ENCODE results near the gene CRISP3. TPM values are rescaled to one million over a fixed set of nuclear protein-coding genes. Genes with fewer than 3 reads are reported as not detected.

Gene CRISP3
- total RNA-seq, 4 donors from 2014 or later: not detected

DNA sequence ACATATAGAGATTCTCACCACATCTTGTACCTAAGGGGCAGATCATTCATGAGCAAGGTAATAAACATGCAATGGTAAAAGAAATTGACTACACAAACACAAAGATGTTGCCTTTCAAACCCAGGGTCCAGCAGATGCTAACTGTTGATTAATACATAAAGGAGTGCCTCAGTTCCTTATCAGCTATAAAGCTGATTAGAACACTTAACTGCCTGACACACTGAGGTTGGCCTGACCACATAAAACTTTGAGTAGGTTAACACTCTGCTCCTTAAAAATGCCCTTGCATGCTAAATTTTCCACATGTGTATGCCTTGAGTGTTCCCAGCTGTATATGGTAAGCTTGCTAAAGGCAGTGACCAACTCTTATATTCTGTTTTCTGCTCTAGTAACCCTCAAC, 45.7 kb downstream of the CRISP3 start:
- no peak overlapping the region for H3K4me3 ChIP-seq
- H3K9me3 ChIP-seq: peaks cover 0 to 25% (median 3%) of the 10 kb centered on the region in 4 donors
- H3K36me3 ChIP-seq: no peaks in the 10 kb centered on the region
- no peaks in the 10 kb centered on the region for H3K4me1 ChIP-seq
- H3K27me3 ChIP-seq: no peaks in the 10 kb centered on the region
- TF ChIP-seq EP300 (IDR thresholded peaks at IDR 0.05): no peak
- TF ChIP-seq POLR2A (IDR thresholded peaks at IDR 0.05): no peak
- TF ChIP-seq, protein P1, sequence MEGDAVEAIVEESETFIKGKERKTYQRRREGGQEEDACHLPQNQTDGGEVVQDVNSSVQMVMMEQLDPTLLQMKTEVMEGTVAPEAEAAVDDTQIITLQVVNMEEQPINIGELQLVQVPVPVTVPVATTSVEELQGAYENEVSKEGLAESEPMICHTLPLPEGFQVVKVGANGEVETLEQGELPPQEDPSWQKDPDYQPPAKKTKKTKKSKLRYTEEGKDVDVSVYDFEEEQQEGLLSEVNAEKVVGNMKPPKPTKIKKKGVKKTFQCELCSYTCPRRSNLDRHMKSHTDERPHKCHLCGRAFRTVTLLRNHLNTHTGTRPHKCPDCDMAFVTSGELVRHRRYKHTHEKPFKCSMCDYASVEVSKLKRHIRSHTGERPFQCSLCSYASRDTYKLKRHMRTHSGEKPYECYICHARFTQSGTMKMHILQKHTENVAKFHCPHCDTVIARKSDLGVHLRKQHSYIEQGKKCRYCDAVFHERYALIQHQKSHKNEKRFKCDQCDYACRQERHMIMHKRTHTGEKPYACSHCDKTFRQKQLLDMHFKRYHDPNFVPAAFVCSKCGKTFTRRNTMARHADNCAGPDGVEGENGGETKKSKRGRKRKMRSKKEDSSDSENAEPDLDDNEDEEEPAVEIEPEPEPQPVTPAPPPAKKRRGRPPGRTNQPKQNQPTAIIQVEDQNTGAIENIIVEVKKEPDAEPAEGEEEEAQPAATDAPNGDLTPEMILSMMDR (IDR thresholded peaks at IDR 0.05): no peak
- no peak overlapping the region for H3K27ac ChIP-seq
- DNase-seq (ENCODE audit: low spot score in 2 of 2): no peak

DNA sequence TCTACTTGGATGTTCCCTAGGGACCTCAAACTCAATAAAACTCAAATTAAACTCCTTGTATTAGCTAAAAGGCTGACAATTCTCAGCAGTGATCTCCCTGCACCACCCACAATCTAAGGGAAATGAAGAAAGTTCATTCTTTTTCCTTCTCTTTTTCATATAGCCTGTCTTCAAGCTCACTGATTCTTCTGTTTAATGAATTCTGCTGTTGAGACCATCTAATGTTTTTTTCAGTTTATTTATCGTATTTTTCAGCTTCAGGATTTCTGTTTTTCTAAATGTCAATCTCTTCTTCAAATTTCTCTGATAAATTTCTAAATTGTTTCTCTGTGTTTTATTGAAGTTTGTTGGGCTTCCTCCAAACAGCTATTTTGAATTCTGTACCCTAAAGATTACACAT, 50.7 kb downstream of the CRISP3 start:
- Histone ChIP-seq H3K27ac (no peak overlapping the region), H3K4me1 (no peaks in the 10 kb centered on the region), H3K36me3 (no peaks in the 10 kb centered on the region), H3K27me3 (no peaks in the 10 kb centered on the region), H3K4me3 (no peak overlapping the region), H3K9me3 (peaks cover 0 to 18% (median 1%) of the 10 kb centered on the region in 4 donors)
- TF ChIP-seq, protein P1 (IDR thresholded peaks at IDR 0.05): no peak
- TF ChIP-seq EP300 (IDR thresholded peaks at IDR 0.05): no peak
- 79 to 83% methylated on average over 1 of the region's 1 CpG for WGBS, 2 donors
- DNase-seq (ENCODE audit: low spot score in 2 of 2): no peak

DNA sequence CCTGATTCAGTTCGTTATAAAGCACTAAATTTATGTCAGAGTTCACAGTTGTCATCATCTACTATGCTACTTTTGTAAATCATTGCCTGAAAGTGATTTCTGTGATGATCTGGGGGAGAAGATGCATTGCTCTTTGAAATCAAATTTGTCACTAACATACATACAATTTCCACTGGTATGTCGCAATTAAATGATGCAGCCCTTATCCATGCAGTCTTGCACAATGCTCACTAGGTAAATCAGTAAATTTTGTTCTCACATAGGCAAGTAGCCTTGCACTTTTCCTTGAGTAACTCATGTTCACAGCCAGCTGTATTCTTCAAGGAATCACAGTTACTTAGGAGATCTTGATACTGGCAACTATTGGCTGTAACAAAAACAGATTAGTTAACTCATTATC, 51.7 kb downstream of the CRISP3 start:
- WGBS, 2 donors: 77 to 92% methylated on average over 2 of the region's 2 CpGs
- Histone ChIP-seq H3K27me3 (no peaks in the 10 kb centered on the region), H3K27ac (no peak overlapping the region), H3K36me3 (no peaks in the 10 kb centered on the region), H3K4me3 (no peak overlapping the region), H3K9me3 (peaks cover 0 to 18% (median 1%) of the 10 kb centered on the region in 4 donors), H3K4me1 (no peaks in the 10 kb centered on the region)
- no peak for DNase-seq (ENCODE audit: low spot score in 2 of 2)
- TF ChIP-seq, protein P1 (IDR thresholded peaks at IDR 0.05): no peak
- TF ChIP-seq POLR2A (IDR thresholded peaks at IDR 0.05) (no peak), EP300 (IDR thresholded peaks at IDR 0.05) (no peak)

Other genes with a start within 250 kb of the CRISP3 start
- not detected for gene GLYATL3, start 244.5 kb downstream of the CRISP3 start, total RNA-seq
- gene C6orf141, start 193.7 kb downstream of the CRISP3 start, total RNA-seq: 1 to 10 TPM in 3 of 4 donors, under 1 TPM in 1; 0.90 to 5.9 (median 4.5) TPM
- 1 to 10 TPM in 3 of 4 donors, under 1 TPM in 1; 0.59 to 2.7 (median 2.1) TPM for gene RHAG, start 107.5 kb downstream of the CRISP3 start, total RNA-seq
- not detected for gene CRISP2, start 30.8 kb downstream of the CRISP3 start, total RNA-seq
- gene PGK2, start 42.9 kb upstream of the CRISP3 start, total RNA-seq: not detected
- not detected for gene CRISP1, start 122.1 kb upstream of the CRISP3 start, total RNA-seq
- not detected for gene DEFB114, start 219.8 kb upstream of the CRISP3 start, total RNA-seq
- gene DEFB113, start 225.2 kb upstream of the CRISP3 start, total RNA-seq: not detected

Measured in tibial nerve (tissue), 4 donors.